Endothelial cell of umbilical vein (primary cell): ENCODE results near the gene PI3. TPM values are rescaled to one million over a fixed set of nuclear protein-coding genes. Genes with fewer than 3 reads are reported as not detected.

Source experiments
- BruUV-seq: library from RNA; stranded (reverse); fragments of 400-500 nt; replicated peaks from 2 replicates; lab custom pipeline; 2021; lab: Mats Ljungman, UMichigan
- CTCF ChIA-PET: fragments of 300-600, 350-600 bp; sonication (Branson Sonifier 250); formaldehyde crosslinking; loops from one replicate; lab custom pipeline; 2021; ENCODE audit warnings: antibody characterized with exemption, inconsistent platforms; lab: Charles Lee
- POLR2A ChIA-PET: fragments of 300-600, 350-600 bp; sonication (Branson Sonifier 250); formaldehyde crosslinking; loops from one replicate; lab custom pipeline; 2021; ENCODE audit warnings: antibody characterized with exemption, inconsistent platforms; lab: Charles Lee
- DNase-seq: peaks from one replicate; pipeline ENCODE4 v3.0.0-alpha.2; 2011; ENCODE audit warnings: low read depth, low spot score
- FAIRE-seq: peaks from 2 replicates; lab custom pipeline; 2011; peaks lifted over from hg19 to GRCh38; lab: Jason Lieb, UNC
- H2AFZ ChIP-seq: 2 replicates; pipeline ENCODE4 v1.6.0; 2012; ENCODE audit warnings: low read depth, low read length, control low read depth, inconsistent platforms
- H3K27ac ChIP-seq: 2 replicates; pipeline ENCODE4 v1.5.1; 2011; ENCODE audit warnings: low read depth, mild to moderate bottlenecking, control low read depth, low read length, moderate library complexity; ENCODE audit not compliant: insufficient read depth
- H3K27me3 ChIP-seq, 2 experiments: 2 replicates each; pipeline versions ENCODE4 v1.6.0 to v1.6.1; 2011; ENCODE audit warnings: low read length in 2 of 2, mixed read lengths in 1 of 2; ENCODE audit not compliant: control insufficient read depth in 2 of 2, insufficient read depth in 2 of 2
- H3K36me3 ChIP-seq, 2 experiments: 2 replicates in 1 of 2; 3 replicates in 1 of 2; pipeline ENCODE4 v1.5.1; 2011; ENCODE audit warnings: low read length in 2 of 2, mild to moderate bottlenecking in 1 of 2, moderate library complexity in 1 of 2; ENCODE audit not compliant: control insufficient read depth in 2 of 2, insufficient read depth in 2 of 2; ENCODE audit errors: extremely low read depth in 1 of 2
- H3K4me1 ChIP-seq: 3 replicates; pipeline ENCODE4 v1.5.1; 2011; ENCODE audit warnings: mild to moderate bottlenecking, low read length; ENCODE audit not compliant: control insufficient read depth, insufficient read depth; ENCODE audit errors: extremely low read depth
- H3K4me2 ChIP-seq: 2 replicates; pipeline ENCODE4 v1.6.1; 2011; ENCODE audit warnings: low read length, control low read depth, mixed read lengths; ENCODE audit not compliant: insufficient read depth
- H3K4me3 ChIP-seq, 3 experiments: fragments of 200-600 bp in 1 of 3; sonication (generic), shearing (Covaris generic) in 1 of 3; replicated peaks in 1 of 3; 2 replicates each; pipeline ENCODE4 v1.5.1; 2011 to 2016; ENCODE audit warnings: control low read depth in 3 of 3, low read length in 3 of 3, mild to moderate bottlenecking in 2 of 3, inconsistent platforms in 1 of 3, low read depth in 1 of 3, moderate library complexity in 1 of 3; ENCODE audit not compliant: insufficient read depth in 1 of 3
- H3K79me2 ChIP-seq: 2 replicates; pipeline ENCODE4 v1.6.0; 2012; ENCODE audit warnings: low read length, inconsistent platforms; ENCODE audit not compliant: control insufficient read depth, insufficient read depth
- H3K9ac ChIP-seq: replicated peaks from 2 replicates; pipeline ENCODE3; 2011; ENCODE audit warnings: low read length, control low read depth; ENCODE audit not compliant: insufficient read depth; ENCODE audit errors: extremely low read depth
- H3K9me1 ChIP-seq: replicated peaks from 3 replicates; pipeline ENCODE4 v1.6.0; 2011; ENCODE audit warnings: mild to moderate bottlenecking, low read length; ENCODE audit not compliant: control insufficient read depth, insufficient read depth; ENCODE audit errors: extremely low read depth
- H3K9me3 ChIP-seq: replicated peaks from 2 replicates; pipeline ENCODE4 v1.5.1; 2012; ENCODE audit warnings: low read length, inconsistent platforms; ENCODE audit not compliant: control insufficient read depth, insufficient read depth
- H4K20me1 ChIP-seq: replicated peaks from 2 replicates; pipeline ENCODE3; 2011; ENCODE audit warnings: mild to moderate bottlenecking, low read length; ENCODE audit not compliant: control insufficient read depth, insufficient read depth; ENCODE audit errors: extremely low read depth
- CTCF ChIP-seq, 2 donors: IDR thresholded peaks; 1 replicate in 1 of 2; 2 replicates in 1 of 2; pipeline ENCODE4 v1.5.1; 2011; ENCODE audit warnings: low read length in 2 of 2, mild to moderate bottlenecking in 2 of 2, moderate library complexity in 2 of 2, control low read depth in 1 of 2, inconsistent platforms in 1 of 2, low read depth in 1 of 2; ENCODE audit not compliant: insufficient read depth in 1 of 2; ENCODE audit errors: extremely low read depth in 1 of 2
- EZH2 ChIP-seq: IDR thresholded peaks from 2 replicates; pipeline ENCODE4 v1.6.1; 2012; ENCODE audit warnings: borderline replicate concordance, low read depth, mild to moderate bottlenecking, moderate library complexity, low read length, inconsistent platforms; ENCODE audit not compliant: severe bottlenecking
- FOS ChIP-seq: IDR thresholded peaks from 2 replicates; pipeline ENCODE4 v1.6.1; 2011; ENCODE audit warnings: mild to moderate bottlenecking, low read length, moderate library complexity, borderline replicate concordance; ENCODE audit not compliant: insufficient read depth
- GATA2 ChIP-seq: IDR thresholded peaks from 2 replicates; pipeline ENCODE4 v1.7.0; 2011; ENCODE audit warnings: low read depth, mild to moderate bottlenecking, moderate library complexity, mixed read lengths, low read length; ENCODE audit not compliant: insufficient read length, insufficient read depth
- JUN ChIP-seq: IDR thresholded peaks from 2 replicates; pipeline ENCODE4 v1.6.1; 2011; ENCODE audit warnings: borderline replicate concordance, low read depth; ENCODE audit not compliant: insufficient read length, insufficient read depth
- MAX ChIP-seq: IDR thresholded peaks from 2 replicates; pipeline ENCODE4 v1.6.1; 2011; ENCODE audit not compliant: insufficient read depth, insufficient read length
- MYC ChIP-seq: IDR thresholded peaks from one replicate; pipeline ENCODE4 v1.6.1; 2011; ENCODE audit warnings: mild to moderate bottlenecking, low read depth, low read length
- POLR2A ChIP-seq: IDR thresholded peaks from 2 replicates; pipeline ENCODE4 v1.6.1; 2012; ENCODE audit warnings: low read depth, mild to moderate bottlenecking, control low read depth, low read length
- POLR2AphosphoS5 ChIP-seq: IDR thresholded peaks from 2 replicates; pipeline ENCODE4 v1.6.1; 2012; ENCODE audit warnings: low read depth, mild to moderate bottlenecking, control low read depth, low read length, moderate library complexity; ENCODE audit not compliant: insufficient read depth
- dilution Hi-C: fragments of 300-500 bp; cut with MboI; formaldehyde crosslinking; loops from one replicate; pipeline ENCODE4 v1.15.0; 2019; ENCODE audit warnings: low sequenced_read_pairs; ENCODE audit not compliant: extremely low pct_ligation_motif_present
- intact Hi-C: fragments of 100-400 bp; cut with micrococcal nuclease; formaldehyde crosslinking; loops from one replicate; pipeline ENCODE4 v1.10.0; 2022
- polyA plus RNA-seq, 4 experiments: library from polyadenylated mRNA; depleted of rRNA in 3 of 4; stranded (reverse) in 3 of 4; unstranded in 1 of 4; fragments of >200 nt; gene quantifications; 2 replicates each; pipeline versions ENCODE4 v1.2.1 to v1.2.3, GENCODE V29; 2011 to 2012; ENCODE audit warnings: missing spikeins in 1 of 4
- total RNA-seq: library from RNA; stranded (reverse); gene quantifications from 2 replicates; pipeline ENCODE4 v1.2.3, GENCODE V29; 2021

PI3 gene
- total and polyA plus RNA-seq, 2 donors (not counting 3 experiments of a cell fraction or from before 2014, with no cell fraction given): not detected

GRCh38 chr20:45153147-45153546 is 21.6 kb upstream of the PI3 start:
- no peak for FAIRE-seq
- no peak overlapping the region for H3K4me2 ChIP-seq
- no peaks in the 10 kb centered on the region for H3K27me3 ChIP-seq
- POLR2A ChIA-PET: no interaction called here
- H3K9me1 ChIP-seq: no peaks in the 10 kb centered on the region
- CTCF ChIA-PET: no interaction called here
- H3K36me3 ChIP-seq: no peaks in the 10 kb centered on the region
- no peaks in the 10 kb centered on the region for H3K4me1 ChIP-seq
- no peaks in the 10 kb centered on the region for H3K9me3 ChIP-seq
- H3K9ac ChIP-seq: no peak overlapping the region
- H3K79me2 ChIP-seq: no peaks in the 10 kb centered on the region
- no peak overlapping the region for H3K4me3 ChIP-seq
- BruUV-seq: no TSS peak
- intact Hi-C loops: no loop called here
- no peak overlapping the region for H2AFZ ChIP-seq
- TF ChIP-seq POLR2AphosphoS5 (no peak), CTCF (IDR thresholded peaks at IDR 0.05; ENCODE audit: extremely low read depth in 1 of 2, insufficient read depth in 1 of 2, low read depth in 1 of 2, low read length in 2 of 2) (no peak), GATA2 (no peak), POLR2A (no peak), EZH2 (no peak), FOS (no peak), JUN (no peak), MYC (no peak), MAX (no peak)
- no peak overlapping the region for H3K27ac ChIP-seq
- dilution Hi-C loops: no loop called here
- DNase-seq: no peak
- H4K20me1 ChIP-seq: no peaks in the 10 kb centered on the region
